Smooth muscle cell (in vitro differentiated cells): Measurements from ENCODE around the gene PDE10A. TPM values are rescaled to one million over a fixed set of nuclear protein-coding genes. Genes with fewer than 3 reads are reported as not detected.

Experiments
- DNase-seq: peaks from one replicate; lab custom pipeline; 2025; ENCODE audit not compliant: unreplicated experiment; lab: John Stamatoyannopoulos, UW
- H2AFZ ChIP-seq: fragments of 200-600 bp; sonication (generic); 2 replicates; pipeline ENCODE4 v1.6.0; 2016; ENCODE audit warnings: antibody characterized with exemption, low read depth, mild to moderate bottlenecking
- H3F3A ChIP-seq: fragments of 200-600 bp; sonication (generic); 2 replicates; pipeline ENCODE4 v1.6.0; 2017; ENCODE audit warnings: antibody characterized with exemption, low read depth
- H3K27ac ChIP-seq: fragments of 200-600 bp; sonication (generic); 2 replicates; pipeline ENCODE4 v1.5.1; 2016; ENCODE audit warnings: low read depth, mild to moderate bottlenecking
- H3K27me3 ChIP-seq: fragments of 200-600 bp; sonication (generic); 2 replicates; pipeline ENCODE4 v1.6.1; 2016; ENCODE audit warnings: low read depth, mild to moderate bottlenecking
- H3K36me3 ChIP-seq: fragments of 200-600 bp; sonication (generic); 2 replicates; pipeline ENCODE4 v1.5.1; 2016; ENCODE audit warnings: low read depth
- H3K4me1 ChIP-seq: fragments of 200-600 bp; sonication (generic); 2 replicates; pipeline ENCODE4 v1.5.1; 2016; ENCODE audit warnings: low read depth
- H3K4me2 ChIP-seq: fragments of 200-600 bp; sonication (generic); 2 replicates; pipeline ENCODE4 v1.6.0; 2016; ENCODE audit warnings: mild to moderate bottlenecking
- H3K4me3 ChIP-seq: fragments of 200-600 bp; sonication (generic); 2 replicates; pipeline ENCODE4 v1.5.1; 2016; ENCODE audit warnings: mild to moderate bottlenecking
- H3K79me2 ChIP-seq: fragments of 200-600 bp; sonication (generic); 2 replicates; pipeline ENCODE4 v1.6.0; 2016; ENCODE audit warnings: low read depth, mild to moderate bottlenecking
- H3K9ac ChIP-seq: fragments of 200-600 bp; sonication (generic); 2 replicates; pipeline ENCODE4 v1.6.0; 2016; ENCODE audit warnings: low read depth
- H3K9me3 ChIP-seq: fragments of 200-600 bp; sonication (generic); replicated peaks from 2 replicates; pipeline ENCODE4 v1.5.1; 2016; ENCODE audit warnings: low read depth
- H4K20me1 ChIP-seq: fragments of 200-600 bp; sonication (generic); 2 replicates; pipeline ENCODE4 v1.6.0; 2016; ENCODE audit warnings: low read depth
- CTCF ChIP-seq: fragments of 200-600 bp; sonication (generic); IDR thresholded peaks from 2 replicates; pipeline ENCODE4 v1.5.1; 2017; ENCODE audit warnings: borderline replicate concordance, mild to moderate bottlenecking, antibody characterized with exemption; ENCODE audit not compliant: insufficient read depth, poor library complexity, severe bottlenecking
- WGBS: methylation state at CpG from one replicate; pipeline ENCODE4 v1.1.7; 2016; ENCODE audit warnings: low lambda C conversion rate; 5-methylcytosine and 5-hydroxymethylcytosine counted together
- polyA plus RNA-seq: library from polyadenylated mRNA; unstranded; fragments of >200 nt; fragmentation: Nextera tagmentation; extraction: Ambion mirVana; gene quantifications from 2 replicates; pipeline ENCODE4 v1.2.1, GENCODE V29; 2016
- total RNA-seq: library from RNA; depleted of rRNA; stranded (reverse); fragments of >200 nt; gene quantifications from 2 replicates; pipeline ENCODE4 v1.2.3, GENCODE V29; 2014

PDE10A gene
- total and polyA plus RNA-seq, 2 experiments from 2014 or later, result 2.0 to 5.6 TPM

- Histone ChIP-seq H3K36me3 (no peaks in the 10 kb centered on the region), H3F3A (no peaks in the 10 kb centered on the region), H3K9ac (no peak overlapping the region), H2AFZ (no peak overlapping the region), H3K4me2 (no peak overlapping the region), H3K4me3 (no peak overlapping the region), H3K27ac (no peak overlapping the region), H4K20me1 (no peaks in the 10 kb centered on the region), H3K27me3 (no peaks in the 10 kb centered on the region), H3K79me2 (no peaks in the 10 kb centered on the region), H3K9me3 (no peaks in the 10 kb centered on the region), H3K4me1 (no peaks in the 10 kb centered on the region)
- WGBS, result 87% methylated on average over 13 of the region's 13 CpGs
- no peak for DNase-seq
- TF ChIP-seq CTCF, result no peak
Measured at GRCh38 chr6:165300422-165300936, 362.6 kb downstream of the PDE10A start.

GRCh38 chr6:165298875-165299274 is 364.2 kb downstream of the PDE10A start:
- no peak overlapping the region for H2AFZ ChIP-seq
- no peak for TF ChIP-seq CTCF
- no peak for DNase-seq
- H3K4me3 ChIP-seq, result no peak overlapping the region
- no peaks in the 10 kb centered on the region for H4K20me1 ChIP-seq
- H3K27ac ChIP-seq, result no peak overlapping the region
- H3K4me2 ChIP-seq, result no peak overlapping the region
- no peaks in the 10 kb centered on the region for H3K36me3 ChIP-seq
- H3K4me1 ChIP-seq, result no peaks in the 10 kb centered on the region
- no peaks in the 10 kb centered on the region for H3K27me3 ChIP-seq
- no peak overlapping the region for H3K9ac ChIP-seq
- H3K79me2 ChIP-seq, result no peaks in the 10 kb centered on the region
- WGBS, result 89% methylated on average over 5 of the region's 5 CpGs
- no peaks in the 10 kb centered on the region for H3F3A ChIP-seq
- no peaks in the 10 kb centered on the region for H3K9me3 ChIP-seq

GRCh38 chr6:165298402-165298801 is 364.6 kb downstream of the PDE10A start:
- no peak overlapping the region for H3K27ac ChIP-seq
- no peaks in the 10 kb centered on the region for H3K36me3 ChIP-seq
- H3K9me3 ChIP-seq, result no peaks in the 10 kb centered on the region
- no peaks in the 10 kb centered on the region for H3K79me2 ChIP-seq
- no peaks in the 10 kb centered on the region for H3F3A ChIP-seq
- H2AFZ ChIP-seq, result no peak overlapping the region
- no peak overlapping the region for H3K4me2 ChIP-seq
- H3K27me3 ChIP-seq, result no peaks in the 10 kb centered on the region
- no peak overlapping the region for H3K4me3 ChIP-seq
- no peak for TF ChIP-seq CTCF
- 84% methylated on average over 6 of the region's 6 CpGs for WGBS
- DNase-seq, result no peak
- no peaks in the 10 kb centered on the region for H4K20me1 ChIP-seq
- H3K4me1 ChIP-seq, result no peaks in the 10 kb centered on the region
- H3K9ac ChIP-seq, result no peak overlapping the region

- TF ChIP-seq CTCF, result no peak
- H3K36me3 ChIP-seq, result no peaks in the 10 kb centered on the region
- no peak overlapping the region for H3K4me3 ChIP-seq
- H3K79me2 ChIP-seq, result no peaks in the 10 kb centered on the region
- H3F3A ChIP-seq, result no peaks in the 10 kb centered on the region
- no peak overlapping the region for H3K4me2 ChIP-seq
- H3K4me1 ChIP-seq, result no peaks in the 10 kb centered on the region
- H4K20me1 ChIP-seq, result no peaks in the 10 kb centered on the region
- DNase-seq, result no peak
- no peak overlapping the region for H2AFZ ChIP-seq
- no peak overlapping the region for H3K27ac ChIP-seq
- WGBS, result 82% methylated on average over 6 of the region's 6 CpGs
- H3K27me3 ChIP-seq, result no peaks in the 10 kb centered on the region
- no peak overlapping the region for H3K9ac ChIP-seq
- no peaks in the 10 kb centered on the region for H3K9me3 ChIP-seq
Measured at GRCh38 chr6:165292657-165293056, 370.4 kb downstream of the PDE10A start.
